ENCODE results near the gene ADGRA3.

ADGRA3 gene

GRCh38 chr4:22356987-22357596 lies 158.8 kb downstream of the ADGRA3 start:
- DNase-seq (ENCODE audit: low spot score) = peak; percentile 17

GRCh38 chr4:22348410-22348809 lies 167.5 kb downstream of the ADGRA3 start:
- peak; percentile 31 for DNase-seq (ENCODE audit: low spot score)

- no peak for DNase-seq (ENCODE audit: low spot score)
Observed at GRCh38 chr4:22345678-22346077, 170.2 kb downstream of the ADGRA3 start.

GRCh38 chr4:22345055-22345454 lies 170.8 kb downstream of the ADGRA3 start:
- DNase-seq (ENCODE audit: low spot score) = no peak

GRCh38 chr4:22343606-22344005 lies 172.3 kb downstream of the ADGRA3 start:
- DNase-seq (ENCODE audit: low spot score) = no peak

GRCh38 chr4:22339491-22339890 lies 176.4 kb downstream of the ADGRA3 start:
- DNase-seq (ENCODE audit: low spot score) = no peak

- DNase-seq (ENCODE audit: low spot score) = no peak
Observed at GRCh38 chr4:22338796-22339195, 177.1 kb downstream of the ADGRA3 start.

Measured in hepatic stellate cell (primary cell).